SK-N-SH (cell line): Measurements from ENCODE around the gene STK36.
A peak's percentile ranks its signal among the peaks of the same experiment; 100 is the strongest.
"Not testable (repeated sequence)": the region's sequence is repeated elsewhere in the genome, so short reads cannot be mapped to it uniquely, and the experiment has no call there.

Experiments used
- CTCF ChIP-seq: fragments of 200-600 bp; sonication (generic); IDR thresholded peaks from 2 replicates; pipeline ENCODE4 v1.6.1; 2017; ENCODE audit warnings: antibody characterized with exemption, mild to moderate bottlenecking, moderate library complexity
- GATA2 ChIP-seq: sonication (generic); formaldehyde crosslinking; IDR thresholded peaks from 2 replicates; pipeline ENCODE4 v1.5.0; 2020; ENCODE audit warnings: mild to moderate bottlenecking, missing genetic modification reagents
- REST ChIP-seq: IDR thresholded peaks from 2 replicates; pipeline ENCODE4 v1.6.1; 2012; ENCODE audit warnings: mild to moderate bottlenecking, low read depth, low read length, moderate library complexity
- SIN3A ChIP-seq: IDR thresholded peaks from 2 replicates; pipeline ENCODE4 v1.6.1; 2012; ENCODE audit warnings: low read depth, mild to moderate bottlenecking, low read length, moderate library complexity, borderline replicate concordance

- TF ChIP-seq CTCF: peak; percentile 83
- TF ChIP-seq REST, SIN3A, GATA2: not testable (repeated sequence)
Measured at GRCh38 chr2:218687400-218688060, 15.6 kb downstream of the STK36 start.
